Fibroblast of upper back skin (primary cell): ENCODE results near the gene AUTS2.
A peak's percentile ranks its signal among the peaks of the same experiment; 100 is the strongest.
"Not testable (repeated sequence)": the region's sequence is repeated elsewhere in the genome, so short reads cannot be mapped to it uniquely, and the experiment has no call there.

ENCODE experiments used
- DNase-seq: peaks from one replicate; pipeline ENCODE4 v3.0.0-alpha.2; 2013

The AUTS2 gene

GRCh38 chr7:70779321-70779720 is 1181.0 kb downstream of the AUTS2 start:
- no peak for DNase-seq

- DNase-seq = no peak
Observed at GRCh38 chr7:70781922-70782311, 1183.6 kb downstream of the AUTS2 start.

GRCh38 chr7:70782796-70783195 is 1184.5 kb downstream of the AUTS2 start:
- no peak for DNase-seq

- no peak for DNase-seq
Observed at GRCh38 chr7:70785427-70785826, 1187.2 kb downstream of the AUTS2 start.

DNA sequence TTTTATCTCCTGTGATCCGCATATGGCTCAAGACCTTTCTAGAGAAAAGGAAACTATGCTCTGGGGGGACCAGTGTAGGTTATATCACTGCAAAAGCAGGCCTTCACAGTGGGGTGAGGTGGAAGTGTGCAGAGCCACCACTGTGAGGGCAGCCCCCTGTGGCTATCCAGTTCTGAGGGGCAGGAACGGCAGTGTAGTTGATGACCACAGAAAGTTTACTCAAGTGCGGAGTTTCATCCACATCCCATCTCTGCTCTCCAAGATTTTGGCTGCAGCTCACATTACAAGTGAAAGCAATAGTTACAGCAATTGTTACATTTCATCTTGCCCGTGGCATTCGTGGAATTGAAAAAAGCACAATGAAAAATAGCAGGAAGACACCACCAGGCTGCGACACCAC is 1187.8 kb downstream of the AUTS2 start:
- no peak for DNase-seq

DNA sequence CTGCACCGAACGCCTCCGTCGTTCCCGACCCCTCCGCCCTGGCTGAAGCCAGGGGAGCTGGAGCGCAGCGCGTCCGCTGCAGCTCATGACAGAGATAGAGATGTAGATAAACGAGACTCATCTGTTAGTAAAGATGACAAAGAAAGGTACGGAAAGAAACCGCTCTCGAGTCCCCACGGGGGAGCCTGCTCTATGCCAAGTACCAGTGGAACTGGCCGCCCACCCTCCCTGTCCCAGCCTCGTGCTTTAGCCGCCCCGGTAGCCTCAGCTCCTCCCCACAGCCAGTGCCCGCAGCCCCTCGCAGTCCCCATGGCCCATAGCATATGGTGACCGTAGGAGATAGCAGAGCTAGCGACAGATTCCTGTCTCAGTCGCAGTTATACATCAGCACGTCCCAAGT is 1189.0 kb downstream of the AUTS2 start:
- no peak for DNase-seq

GRCh38 chr7:70787771-70788170 is 1189.5 kb downstream of the AUTS2 start:
- DNase-seq = no peak

GRCh38 chr7:70788276-70788675 is 1190.0 kb downstream of the AUTS2 start:
- DNase-seq = no peak

DNA sequence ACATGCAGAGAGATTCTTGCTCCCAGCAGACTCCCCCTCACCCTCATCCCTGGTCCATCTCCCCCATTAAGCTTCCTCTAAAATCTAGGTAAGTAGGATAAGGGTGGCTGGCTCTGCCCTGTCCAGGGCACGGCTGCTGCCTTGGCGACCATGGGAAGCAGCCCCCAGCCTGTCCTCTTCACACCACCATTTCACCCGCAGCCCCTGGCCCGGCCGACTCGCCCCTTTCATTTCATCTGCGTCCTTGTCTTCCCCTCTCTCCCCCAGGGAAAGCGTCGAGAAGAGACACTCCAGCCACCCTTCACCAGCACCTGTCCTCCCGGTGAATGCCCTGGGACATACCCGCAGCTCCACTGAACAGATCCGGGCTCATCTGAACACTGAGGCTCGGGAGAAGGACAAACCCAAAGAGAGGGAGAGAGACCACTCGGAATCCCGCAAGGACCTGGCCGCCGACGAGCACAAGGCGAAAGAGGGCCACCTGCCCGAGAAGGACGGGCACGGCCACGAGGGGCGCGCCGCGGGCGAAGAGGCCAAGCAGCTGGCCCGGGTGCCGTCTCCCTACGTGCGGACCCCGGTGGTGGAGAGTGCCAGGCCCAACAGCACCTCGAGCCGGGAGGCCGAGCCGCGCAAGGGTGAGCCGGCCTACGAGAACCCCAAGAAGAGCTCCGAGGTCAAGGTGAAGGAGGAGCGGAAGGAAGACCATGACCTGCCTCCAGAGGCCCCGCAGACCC is 1191.4 kb downstream of the AUTS2 start:
- DNase-seq = no peak

GRCh38 chr7:70790215-70791073 is 1192.2 kb downstream of the AUTS2 start:
- DNase-seq = no peak

DNA sequence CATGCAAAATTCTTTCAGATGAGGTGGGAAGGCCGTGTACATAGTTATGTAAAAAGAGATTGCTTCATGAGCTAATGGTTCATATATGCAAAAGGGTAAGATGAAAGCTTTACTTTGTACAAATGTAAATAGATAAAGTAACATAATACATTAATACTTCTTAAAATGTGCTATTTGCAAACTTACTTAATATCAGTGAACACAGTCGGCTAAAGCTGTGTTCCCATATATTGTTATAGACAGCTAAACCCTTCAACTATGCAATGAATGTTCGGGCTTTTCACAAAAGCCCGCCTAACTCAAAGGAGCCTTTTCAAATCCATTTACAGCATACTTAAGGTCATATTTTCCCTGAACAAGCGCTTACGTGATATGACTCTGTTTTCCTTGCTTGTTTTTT is 1193.1 kb downstream of the AUTS2 start:
- DNase-seq = no peak

GRCh38 chr7:70793060-70793459 is 1194.8 kb downstream of the AUTS2 start:
- DNase-seq = no peak

- DNase-seq = no peak
Observed at GRCh38 chr7:70793821-70794220, 1195.5 kb downstream of the AUTS2 start.

- no peak for DNase-seq
Observed at GRCh38 chr7:70794962-70795361, 1196.7 kb downstream of the AUTS2 start.

DNA sequence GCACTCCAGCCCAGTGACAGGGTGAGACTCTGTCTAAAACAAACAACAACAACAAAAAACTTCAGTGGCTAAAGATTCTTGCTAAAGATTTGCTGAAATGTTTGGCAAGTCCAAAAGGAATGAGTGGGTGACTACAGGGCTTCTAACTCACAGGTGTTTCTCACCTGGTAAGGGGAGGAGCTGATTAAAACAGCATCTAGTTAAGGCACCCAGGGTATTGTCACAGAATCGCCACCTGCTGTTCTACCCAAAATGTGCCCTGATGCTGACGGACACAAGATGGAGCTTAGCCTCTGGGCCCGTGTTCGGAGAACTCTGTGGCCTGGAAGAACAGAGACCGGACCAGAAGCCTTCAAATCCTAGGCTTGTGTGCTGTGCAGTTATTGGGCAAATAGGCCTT is 1197.7 kb downstream of the AUTS2 start:
- DNase-seq = no peak

- peak; percentile 34 for DNase-seq
Observed at GRCh38 chr7:70797109-70797514, 1198.8 kb downstream of the AUTS2 start.

DNA sequence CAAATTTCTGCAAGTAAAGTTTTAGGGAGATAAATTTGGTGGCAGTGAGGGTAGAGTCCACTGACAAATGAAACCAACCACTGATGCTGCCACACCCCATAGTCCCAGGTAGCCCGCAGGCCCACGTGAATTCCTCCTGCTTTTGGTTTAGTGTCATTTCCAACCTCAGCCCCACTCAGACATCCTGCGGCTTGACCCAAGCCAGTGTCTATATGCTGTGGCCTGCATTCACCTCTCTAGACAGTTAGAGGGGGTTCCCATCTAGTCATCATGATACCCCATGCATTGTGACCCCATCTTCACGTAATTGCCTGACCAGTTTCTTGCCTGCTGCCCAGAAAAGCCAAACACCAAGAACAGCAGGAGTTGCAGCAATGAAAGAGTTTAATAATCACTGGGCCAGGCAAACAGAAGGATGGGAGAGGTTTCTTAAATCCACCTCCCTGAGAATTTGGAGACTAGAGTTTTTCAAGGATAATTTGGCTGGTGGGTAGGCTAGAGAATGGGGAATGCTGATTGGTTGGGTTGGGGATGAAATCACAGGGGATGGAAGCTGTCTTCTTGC is 1201.6 kb downstream of the AUTS2 start:
- DNase-seq = no peak

DNA sequence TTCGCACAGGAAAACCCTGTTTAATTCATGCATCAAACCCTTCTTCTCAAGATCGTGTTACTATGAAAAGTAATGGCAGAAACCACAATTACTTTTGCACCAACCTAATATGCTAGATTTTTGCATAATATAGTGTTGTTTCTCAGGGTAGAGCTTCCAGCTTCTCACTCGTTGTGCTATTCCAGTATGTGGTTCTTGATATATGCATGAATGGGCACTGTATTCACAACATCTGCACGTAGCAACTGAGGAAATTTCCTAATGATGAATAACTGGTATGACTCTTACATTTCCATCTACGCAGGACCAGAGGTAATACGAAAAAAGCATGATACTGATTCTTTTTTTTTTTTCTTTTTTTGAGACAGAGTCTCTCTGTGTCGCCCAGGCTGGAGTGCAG is 1207.1 kb downstream of the AUTS2 start:
- no peak for DNase-seq

DNA sequence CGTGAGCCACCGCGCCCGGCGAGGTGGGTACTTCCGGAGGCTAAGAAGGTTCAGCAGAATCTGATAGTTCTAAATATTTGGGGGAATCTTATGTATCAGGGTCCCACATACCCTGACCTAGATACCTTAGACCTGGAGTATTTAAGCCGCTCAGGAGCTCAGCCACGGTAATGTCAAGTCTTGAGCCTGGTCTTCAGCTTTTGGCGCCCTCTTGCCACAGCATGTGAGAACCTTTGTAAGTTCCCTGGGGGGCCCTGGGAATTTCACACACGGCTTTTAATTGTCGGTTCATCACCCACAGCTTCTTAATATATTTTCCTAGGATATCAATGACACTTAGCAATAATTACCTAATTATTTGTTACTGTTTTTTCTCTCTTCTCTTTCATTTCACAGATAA is 1209.4 kb downstream of the AUTS2 start:
- no peak for DNase-seq

DNA sequence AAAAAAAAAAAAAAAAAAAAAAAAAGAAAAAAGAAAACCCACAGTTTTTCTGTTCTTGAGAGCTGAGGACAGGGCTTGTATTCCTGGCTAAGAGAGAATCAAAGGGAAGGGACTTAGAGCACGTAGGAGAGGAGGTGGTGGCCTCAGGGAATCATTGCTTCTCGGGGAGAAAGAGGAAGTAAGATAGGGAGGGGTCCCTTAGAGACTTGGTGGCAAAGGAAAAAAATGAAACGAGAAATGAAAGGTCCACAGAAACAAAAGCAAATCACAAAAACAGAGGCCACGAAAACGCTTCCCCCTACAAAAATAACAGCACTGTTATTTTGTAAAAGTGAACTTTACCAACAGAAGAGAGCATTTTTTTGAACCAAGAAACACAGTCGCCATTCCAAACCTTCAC is 1210.6 kb downstream of the AUTS2 start:
- no peak for DNase-seq

DNA sequence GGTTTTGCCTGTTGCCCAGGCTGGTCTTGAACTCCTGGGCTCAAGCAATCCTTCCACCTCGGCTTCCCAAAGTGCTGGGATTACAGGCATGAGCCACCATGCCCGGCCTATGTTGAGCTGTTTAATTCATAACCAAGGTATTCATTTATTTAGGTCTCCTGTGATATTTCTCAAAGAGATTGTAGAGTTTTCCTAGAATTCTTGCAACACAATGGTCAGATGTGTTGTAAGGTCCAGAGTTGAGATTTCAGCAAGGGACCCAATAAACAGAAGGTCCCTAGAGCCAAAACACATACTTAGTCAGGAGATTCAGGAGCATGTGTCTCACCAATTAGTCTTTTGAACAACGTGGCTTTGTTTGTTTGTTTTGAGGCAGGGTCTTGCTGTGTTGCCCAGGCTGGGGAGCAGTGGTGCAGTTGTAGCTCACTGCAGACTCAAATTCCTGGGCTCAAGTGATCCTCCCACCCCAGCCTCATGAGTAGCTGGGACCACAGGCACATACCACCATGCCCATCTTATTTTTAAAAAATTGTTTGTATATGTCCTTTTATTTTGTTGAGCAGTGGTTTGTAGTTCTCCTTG is 1212.4 kb downstream of the AUTS2 start:
- no peak for DNase-seq

DNA sequence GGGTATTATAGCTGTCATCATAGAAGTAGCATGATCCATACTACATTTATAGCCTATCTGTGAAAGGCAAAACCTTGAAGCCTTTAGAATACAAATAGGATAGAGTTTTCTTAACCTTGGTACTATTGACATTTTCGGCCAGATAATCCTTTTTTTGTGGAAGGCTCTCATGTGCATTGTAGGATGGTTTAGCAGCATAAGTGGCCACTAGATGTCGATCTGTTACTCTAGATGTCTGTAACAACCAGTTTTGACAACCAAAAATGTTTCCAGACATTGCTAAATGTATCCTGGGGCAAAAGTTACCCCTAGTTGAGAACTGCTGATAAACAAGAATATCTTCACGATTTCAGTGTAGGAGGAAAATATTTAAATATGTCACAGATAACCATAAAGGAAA is 1214.2 kb downstream of the AUTS2 start:
- DNase-seq = no peak

- DNase-seq = not testable (repeated sequence)
Observed at GRCh38 chr7:70822490-70822889, 1224.2 kb downstream of the AUTS2 start.
